Stimulated activated CD4-positive, alpha-beta T cell treated with anti-CD3 and anti-CD28 coated beads, Interleukin-1b, Interleukin-23, amount 100 ng/mL, for 4 hours (primary cell): ENCODE results near the gene RHBDF1.

ENCODE experiments used
- DNase-seq, 2 donors: peaks; one replicate each; pipeline ENCODE4 v3.0.0-alpha.2; 2020; ENCODE audit warnings: low read depth in 2 of 2

Gene RHBDF1, protein sequence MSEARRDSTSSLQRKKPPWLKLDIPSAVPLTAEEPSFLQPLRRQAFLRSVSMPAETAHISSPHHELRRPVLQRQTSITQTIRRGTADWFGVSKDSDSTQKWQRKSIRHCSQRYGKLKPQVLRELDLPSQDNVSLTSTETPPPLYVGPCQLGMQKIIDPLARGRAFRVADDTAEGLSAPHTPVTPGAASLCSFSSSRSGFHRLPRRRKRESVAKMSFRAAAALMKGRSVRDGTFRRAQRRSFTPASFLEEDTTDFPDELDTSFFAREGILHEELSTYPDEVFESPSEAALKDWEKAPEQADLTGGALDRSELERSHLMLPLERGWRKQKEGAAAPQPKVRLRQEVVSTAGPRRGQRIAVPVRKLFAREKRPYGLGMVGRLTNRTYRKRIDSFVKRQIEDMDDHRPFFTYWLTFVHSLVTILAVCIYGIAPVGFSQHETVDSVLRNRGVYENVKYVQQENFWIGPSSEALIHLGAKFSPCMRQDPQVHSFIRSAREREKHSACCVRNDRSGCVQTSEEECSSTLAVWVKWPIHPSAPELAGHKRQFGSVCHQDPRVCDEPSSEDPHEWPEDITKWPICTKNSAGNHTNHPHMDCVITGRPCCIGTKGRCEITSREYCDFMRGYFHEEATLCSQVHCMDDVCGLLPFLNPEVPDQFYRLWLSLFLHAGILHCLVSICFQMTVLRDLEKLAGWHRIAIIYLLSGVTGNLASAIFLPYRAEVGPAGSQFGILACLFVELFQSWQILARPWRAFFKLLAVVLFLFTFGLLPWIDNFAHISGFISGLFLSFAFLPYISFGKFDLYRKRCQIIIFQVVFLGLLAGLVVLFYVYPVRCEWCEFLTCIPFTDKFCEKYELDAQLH

GRCh38 chr16:72561-73548 lies at the start of gene RHBDF1:
RHBDF1 (minus strand) TSS chr16:72631; CDS start chr16:65015, 7,616 bp downstream.
- no peak for DNase-seq

DNA sequence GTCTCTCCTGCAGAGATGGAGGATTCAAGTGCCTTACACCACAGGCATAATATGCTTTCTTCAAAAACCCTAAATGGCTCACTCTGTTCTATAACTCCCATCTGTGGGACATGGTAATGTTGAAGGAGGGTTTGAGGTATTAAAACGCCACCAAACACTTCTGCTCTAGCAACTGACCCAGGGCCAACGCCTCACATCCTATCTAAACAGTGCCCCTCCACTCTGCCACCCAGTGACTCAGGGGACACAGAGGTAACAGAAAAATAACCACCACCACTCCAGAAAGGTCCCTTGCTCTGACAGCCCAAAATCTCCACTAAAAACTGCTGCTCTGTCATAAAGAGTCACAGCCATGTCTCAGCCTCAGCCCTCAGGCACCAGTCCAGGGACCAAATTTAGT lies 48.3 kb upstream of the RHBDF1 start:
- DNase-seq = no peak

DNA sequence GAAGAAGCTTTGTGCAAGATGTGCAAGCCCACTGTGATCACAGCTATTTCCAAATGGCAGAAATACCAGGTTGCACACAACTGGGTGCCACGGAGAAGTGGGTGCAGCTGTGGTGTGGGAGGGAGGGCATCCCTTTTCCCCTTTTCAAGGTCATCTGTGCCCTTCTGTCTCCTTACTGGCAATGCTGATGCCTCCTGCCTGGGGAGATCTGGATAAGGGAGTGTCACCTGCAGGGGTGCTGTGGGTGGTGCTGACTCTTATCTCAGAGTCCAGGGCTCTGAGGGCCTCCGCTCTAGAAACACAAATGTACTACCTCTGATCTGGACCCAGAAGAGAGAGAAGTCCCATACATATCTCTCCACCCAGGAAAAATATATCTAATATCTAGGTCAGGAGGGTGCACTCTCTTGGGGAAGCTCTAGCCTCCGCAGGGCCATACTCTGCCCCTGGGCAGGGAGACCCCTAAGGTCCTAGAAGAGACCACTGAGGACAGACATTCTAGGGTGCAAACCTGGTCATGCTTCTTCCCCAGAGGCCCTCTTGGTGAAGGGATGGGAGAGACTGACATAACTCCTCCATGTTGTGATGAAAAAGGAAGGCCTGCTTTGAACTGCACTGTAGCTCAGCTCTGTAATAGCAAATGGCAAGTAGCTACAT lies 47.5 kb upstream of the RHBDF1 start:
- DNase-seq = no peak

DNA sequence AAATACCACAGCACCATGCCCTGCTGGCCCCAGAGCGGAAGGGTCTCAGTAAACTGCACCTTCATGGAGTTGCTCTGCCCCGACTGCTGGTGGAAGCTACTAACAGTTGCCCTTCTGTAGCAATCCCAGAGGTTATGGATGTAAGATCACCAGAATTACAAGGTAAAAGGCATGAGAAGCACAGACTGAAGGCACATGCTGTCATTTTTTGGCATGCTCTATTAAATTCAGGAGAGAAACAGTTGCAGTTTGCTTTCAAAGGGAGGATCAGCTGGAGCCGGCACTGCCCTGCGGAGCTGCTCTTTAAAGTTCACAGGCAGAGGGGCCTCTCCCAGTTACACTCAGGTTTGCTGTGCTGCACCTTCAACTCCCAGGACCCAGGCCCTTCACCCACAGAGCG lies 46.9 kb upstream of the RHBDF1 start:
- no peak for DNase-seq

DNA sequence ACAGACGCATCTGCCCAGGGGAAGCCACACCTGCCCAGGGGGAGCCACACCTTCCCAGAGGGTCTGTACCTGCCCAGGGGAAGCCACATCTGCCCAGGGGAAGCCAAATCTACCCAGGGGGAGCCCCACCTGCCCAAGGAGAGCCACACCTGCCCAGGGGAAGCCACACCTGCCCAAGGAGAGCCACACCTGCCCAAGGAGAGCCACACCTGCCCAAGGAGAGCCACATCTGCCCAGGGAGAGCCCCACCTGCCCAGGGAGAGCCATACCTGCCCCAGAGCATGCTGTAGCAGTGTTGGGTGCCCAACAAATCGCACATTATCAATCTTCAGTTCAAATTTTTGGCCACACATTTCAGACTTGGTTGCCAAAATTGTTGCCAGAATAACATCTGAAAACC lies 46.4 kb upstream of the RHBDF1 start:
- no peak for DNase-seq

GRCh38 chr16:117379-118365 lies 45.2 kb upstream of the RHBDF1 start:
- DNase-seq = peak; percentile 53 to 64

DNA sequence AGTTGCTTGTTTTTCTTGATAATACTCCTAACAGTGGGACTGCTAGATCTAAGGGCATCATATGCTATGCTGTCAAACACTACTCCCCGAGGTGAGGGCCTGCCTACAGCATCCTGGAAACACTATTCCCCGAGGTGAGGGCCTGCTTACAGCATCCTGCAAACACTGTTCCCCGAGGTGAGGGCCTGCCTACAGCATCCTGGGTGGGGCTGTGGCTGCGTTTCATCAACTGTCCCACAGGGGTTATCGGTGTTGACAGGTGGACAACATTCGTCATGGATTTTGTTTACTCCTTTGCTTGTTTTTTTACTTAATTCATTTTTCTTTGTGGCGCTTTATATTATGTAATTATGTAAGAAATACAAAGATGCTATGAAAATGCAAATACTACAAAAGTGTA lies 43.6 kb upstream of the RHBDF1 start:
- DNase-seq = no peak

GRCh38 chr16:114327-114726 lies 41.9 kb upstream of the RHBDF1 start:
- DNase-seq = no peak

DNA sequence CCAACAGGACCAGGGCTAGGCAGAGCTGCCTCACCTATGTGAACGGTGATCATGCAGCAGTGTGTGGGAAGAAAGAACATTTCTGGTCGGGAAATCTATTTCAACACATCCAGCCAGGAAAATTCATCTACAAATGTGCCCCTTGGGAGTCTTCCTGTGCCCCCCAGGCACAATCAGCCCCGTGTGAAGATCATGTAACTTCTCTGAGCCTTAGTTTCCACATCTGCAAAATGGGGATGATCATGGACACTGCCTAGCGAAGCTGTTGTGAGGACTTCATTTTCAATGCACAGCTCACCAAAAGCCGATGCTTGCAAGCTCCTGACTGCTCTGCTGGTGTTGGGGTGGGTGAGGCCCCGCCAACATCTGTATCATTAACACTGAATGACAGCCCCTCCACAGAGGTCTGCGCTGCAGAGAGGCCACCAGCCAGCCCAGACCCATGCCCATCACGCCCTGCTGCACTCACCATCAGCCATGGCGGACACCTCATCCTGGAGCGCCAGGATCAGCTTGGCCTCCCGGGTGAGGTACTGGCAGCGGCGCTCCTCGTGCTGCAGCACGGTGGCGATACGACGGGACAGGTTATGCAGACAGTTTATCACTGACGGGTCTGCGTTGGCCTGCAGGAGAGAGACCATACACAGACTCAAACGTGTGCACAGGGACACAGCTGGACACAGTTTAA lies 39.9 kb upstream of the RHBDF1 start:
- no peak for DNase-seq

DNA sequence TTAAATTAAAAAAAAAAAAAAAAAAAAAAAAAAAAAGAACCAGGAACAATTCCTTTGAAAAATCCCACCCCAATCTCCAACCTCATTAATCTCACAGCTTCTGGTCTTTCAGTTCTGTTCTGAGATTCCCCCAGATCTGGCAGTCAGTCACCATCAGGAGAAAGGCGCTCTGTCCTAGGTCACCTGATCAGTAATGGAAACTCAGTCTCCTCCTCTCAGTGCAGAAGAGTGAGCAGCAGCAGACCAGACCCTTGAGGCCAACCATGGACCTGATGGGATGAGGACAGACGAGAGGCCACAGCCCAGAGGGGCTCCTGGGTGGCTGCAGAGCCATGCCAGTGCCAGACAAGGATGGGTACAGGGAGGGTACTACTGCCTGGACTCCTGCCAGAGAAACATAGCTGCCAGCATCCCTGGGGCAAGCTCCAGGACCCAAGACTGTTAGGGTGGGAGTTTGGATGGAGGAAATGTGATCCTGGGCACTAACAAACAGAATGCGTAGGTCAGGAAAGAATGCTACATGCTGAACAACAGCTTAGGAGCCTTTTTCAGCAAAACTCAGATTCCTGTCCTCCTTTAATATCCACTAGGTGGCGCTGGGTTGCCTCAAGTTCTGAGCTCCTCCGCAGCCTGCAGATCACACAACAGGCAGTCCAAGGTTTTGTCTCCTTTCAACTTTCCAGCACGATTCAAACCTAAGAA lies 34.3 kb upstream of the RHBDF1 start:
- peak; percentile 26 to 48 for DNase-seq

GRCh38 chr16:105521-105920 lies 33.1 kb upstream of the RHBDF1 start:
- DNase-seq = no peak

- DNase-seq = no peak
Observed at GRCh38 chr16:104928-105327, 32.5 kb upstream of the RHBDF1 start.

- no peak for DNase-seq
Observed at GRCh38 chr16:104355-104754, 31.9 kb upstream of the RHBDF1 start.

DNA sequence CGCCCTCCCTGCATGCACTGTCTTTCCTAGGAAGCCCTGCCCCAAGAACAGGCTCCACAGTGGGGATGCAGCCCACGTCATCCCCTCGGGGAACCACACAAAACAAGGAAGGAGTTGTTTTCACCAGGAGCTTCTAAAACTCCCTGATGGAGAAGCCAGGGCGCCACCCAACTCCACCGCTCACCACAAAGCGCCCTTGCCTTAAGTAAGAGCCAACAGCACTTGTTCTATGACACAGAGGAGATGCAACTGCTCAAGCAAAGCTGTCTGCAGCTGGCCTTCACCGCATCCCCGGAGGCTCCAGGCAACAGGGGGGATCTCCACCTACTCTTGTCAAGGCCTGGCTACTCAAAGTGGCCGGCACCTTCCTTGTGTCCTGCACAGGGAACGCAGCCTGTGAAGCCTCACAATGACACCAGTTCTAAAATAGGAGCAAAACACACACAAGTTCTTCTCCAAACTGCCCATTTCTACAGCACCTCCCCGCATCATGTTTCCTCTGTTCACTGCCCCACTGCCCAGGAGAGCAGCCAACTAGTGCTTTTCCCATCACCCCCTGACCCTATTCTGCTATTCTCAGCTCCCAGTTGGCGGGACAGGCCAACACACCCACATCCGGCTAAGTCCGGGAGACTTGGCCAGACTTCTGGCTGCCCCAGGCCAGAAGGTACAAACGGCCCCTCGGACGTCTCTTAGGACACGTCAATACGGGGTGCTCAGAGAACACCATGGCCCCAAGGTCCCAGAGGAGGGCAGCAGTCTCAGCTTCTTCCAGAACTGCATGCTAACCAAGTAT lies 29.8 kb upstream of the RHBDF1 start:
- DNase-seq = no peak

- DNase-seq = no peak
Observed at GRCh38 chr16:101586-101985, 29.2 kb upstream of the RHBDF1 start.

DNA sequence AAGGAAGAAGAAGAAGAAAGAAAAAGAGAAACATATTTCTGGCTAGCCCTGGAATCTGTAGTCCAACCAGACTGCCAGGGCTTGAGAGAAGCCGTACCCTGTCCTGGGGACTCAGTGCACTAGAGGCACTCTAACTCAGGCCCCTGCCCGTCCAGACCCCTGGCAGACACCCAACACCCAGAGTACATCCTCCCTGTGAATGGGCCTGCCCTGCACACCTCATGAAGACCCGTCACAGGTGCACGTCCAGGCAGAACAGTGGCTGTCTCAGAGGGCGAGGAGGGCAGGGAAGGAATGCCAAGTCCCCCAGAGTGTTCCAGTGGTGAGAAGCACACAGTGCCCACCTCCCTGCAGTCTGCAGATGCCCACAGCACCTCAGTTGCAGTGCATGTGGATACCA lies 28.6 kb upstream of the RHBDF1 start:
- DNase-seq = no peak

GRCh38 chr16:97822-98221 lies 25.4 kb upstream of the RHBDF1 start:
- no peak for DNase-seq

GRCh38 chr16:96935-97381 lies 24.5 kb upstream of the RHBDF1 start:
- peak; percentile 83 to 84 for DNase-seq
